DLD1 (cell line): ENCODE measurements around the gene TPM1.
"Not testable (repeated sequence)": the region's sequence is repeated elsewhere in the genome, so short reads cannot be mapped to it uniquely, and the experiment has no call there.

Experiments used
- in situ Hi-C: cut with HindIII; loops from 2 replicates; pipeline ENCODE4 v1.10.0; 2017; ENCODE audit warnings: low sequenced_read_pairs

The TPM1 gene

DNA sequence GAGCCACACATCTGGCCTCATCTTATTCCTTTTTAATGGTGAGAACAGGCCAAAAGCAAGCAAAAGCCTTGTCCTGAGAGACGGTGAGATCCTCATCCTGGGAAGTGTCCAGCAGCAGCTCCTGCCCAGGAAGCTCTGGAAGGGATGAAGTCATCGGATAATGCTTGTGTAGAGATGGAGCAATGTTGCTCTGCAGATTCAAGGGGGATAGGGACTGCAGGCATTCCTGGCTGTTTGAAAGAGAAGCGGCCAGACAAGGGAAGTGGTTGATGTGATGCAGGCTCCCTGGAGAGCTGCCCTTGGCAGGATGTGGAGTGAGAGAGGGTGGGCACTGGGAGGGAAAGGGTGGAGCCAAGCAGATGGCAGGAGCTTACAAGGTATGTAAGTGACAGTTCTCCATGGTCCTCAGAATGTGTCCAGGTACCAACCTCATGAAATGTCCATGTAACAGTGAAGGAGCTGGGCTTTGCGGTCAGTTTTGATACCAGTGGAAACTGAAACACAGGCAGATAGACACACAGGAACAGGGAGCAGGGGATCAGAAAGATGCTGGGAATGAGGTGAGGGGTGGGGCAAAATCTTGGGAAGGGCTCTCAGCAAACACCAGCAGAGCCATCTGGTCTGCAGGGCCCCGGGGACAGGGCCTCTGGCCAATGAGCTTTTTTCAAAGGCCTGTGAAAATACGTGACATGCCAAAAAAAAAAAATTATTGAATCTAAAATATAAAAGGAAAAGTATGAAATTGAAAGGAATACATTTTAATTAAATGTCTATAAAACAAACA, 46.9 kb downstream of the TPM1 start:
- in situ Hi-C loops, result no loop called here

DNA sequence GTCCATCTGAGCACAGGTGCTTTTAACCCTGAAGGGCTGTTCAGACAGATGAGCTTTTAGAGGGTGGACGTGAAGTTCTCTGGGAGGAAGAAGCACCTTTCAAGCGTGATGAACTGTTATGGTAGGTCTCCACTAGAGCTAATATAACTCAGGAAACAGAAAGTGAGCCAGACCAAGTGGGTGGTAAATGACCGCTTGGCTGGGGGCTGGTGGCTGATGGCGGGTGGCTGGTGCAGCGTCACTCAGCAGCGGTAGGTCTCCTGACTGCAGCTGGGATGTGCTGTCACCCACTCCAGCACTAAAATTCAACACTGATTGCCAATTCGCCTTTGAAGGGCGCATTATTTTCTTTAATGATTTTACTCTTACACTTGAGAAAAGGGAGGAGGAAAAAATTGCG, 47.9 kb downstream of the TPM1 start:
- in situ Hi-C loops, result no loop called here

DNA sequence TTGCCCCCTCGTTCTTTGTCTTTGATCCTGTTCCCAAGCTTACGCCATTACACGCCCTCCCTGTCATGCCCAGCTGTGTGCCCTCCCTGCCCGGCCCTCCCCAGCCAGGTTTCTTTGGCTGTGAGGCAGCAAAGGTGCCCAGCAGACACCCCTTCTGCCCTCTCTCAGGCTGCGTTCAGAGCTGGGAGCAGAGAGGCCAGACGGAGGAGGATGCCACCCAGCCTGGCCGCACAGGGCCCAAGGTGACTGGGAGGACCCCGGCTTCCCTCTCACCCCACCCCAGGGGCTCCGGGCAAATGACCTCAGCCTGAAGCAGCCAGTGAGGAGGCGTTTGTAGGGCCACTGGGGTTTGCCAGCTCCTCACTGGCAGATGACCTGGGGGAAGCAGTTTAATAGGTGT, 48.3 kb downstream of the TPM1 start:
- in situ Hi-C loops, result no loop called here

DNA sequence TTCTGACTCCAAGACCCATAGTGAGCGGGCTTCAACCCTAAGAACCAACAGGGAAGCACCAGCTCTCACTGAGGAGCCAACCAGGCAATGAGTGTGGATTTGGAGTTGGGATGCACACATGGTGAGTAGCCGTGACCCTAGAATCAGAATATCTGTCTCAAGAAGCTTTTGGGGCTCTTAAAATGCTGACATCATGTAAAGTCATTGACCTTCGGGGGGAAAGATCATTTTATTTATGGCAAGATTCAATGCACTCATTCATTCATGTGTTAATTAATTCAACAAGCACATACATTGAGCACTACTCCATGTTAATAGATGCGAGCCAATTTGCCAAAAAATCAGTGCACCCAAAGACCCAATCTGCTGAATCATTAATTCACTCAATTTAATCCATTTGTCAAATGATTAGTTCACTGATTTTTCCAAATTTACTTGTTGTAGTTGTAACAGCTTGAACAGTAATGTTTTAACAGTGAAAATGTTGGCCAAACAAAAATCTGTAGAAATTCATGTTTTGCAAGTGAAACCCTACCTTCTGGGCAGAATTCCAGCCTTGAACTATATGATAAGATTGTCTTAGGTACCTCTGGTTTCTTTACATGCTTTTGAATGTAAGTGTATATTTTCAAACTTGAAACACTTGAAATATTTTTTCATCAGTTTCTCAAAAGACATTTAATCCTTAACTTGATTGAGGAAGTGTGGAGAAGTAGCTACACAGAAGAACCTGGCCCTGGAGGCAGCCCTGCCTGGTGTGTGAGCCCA, 49.3 kb downstream of the TPM1 start:
- in situ Hi-C loops, result no loop called here

DNA sequence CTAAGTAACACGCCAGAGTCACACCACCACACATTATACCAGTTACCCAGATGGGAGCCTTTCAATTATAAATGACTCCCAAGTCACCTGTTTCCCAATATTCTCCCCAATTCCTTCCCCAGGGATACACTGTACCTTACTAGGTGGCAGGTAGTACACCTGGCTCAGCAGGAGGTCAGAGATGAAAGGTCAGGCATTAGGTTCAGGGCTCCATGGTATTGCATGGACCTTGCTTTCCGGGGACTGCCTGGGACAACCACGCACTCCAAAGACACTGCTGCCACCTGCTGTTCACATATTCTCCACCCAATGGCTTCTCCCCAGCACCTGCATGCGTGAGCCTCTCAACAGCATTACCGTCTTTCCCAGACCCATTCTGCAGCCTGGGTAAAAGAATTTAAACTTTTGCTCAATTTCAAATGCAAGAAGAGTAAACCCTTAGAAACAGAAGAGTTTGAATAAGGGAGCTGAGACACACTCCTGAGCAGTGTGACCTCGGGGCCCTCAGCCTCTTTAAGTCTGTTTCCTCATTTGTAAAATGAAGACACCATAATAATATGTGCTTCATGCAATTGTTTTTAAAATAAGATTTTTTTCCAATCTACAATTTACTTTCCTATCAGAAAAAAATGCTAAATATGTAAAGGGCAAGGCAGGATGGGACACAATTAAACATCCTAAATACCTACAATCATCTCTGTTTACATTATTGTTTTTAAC, 51.1 kb downstream of the TPM1 start:
- in situ Hi-C loops, result no loop called here

DNA sequence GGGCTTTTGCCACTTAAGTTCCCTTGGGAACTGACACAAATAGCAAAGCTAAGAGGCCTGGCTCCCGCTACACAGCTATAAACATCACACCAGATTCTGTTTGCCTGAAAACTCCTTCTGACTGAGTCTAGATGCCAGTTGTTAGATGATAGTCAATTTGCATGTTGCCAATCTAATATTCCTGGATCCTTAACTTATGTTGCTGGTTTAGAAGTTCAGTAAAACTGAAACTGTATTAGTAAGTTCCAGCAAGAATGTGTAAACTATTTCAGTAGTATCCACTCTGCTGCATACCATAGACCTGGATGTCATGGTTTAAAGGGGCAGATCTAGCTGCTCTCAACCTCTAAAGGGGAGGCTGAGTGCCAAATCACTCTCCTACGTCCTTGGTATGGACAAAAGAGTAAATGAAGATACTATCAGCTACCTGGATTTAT, 52.0 kb downstream of the TPM1 start:
- in situ Hi-C loops, result no loop called here

DNA sequence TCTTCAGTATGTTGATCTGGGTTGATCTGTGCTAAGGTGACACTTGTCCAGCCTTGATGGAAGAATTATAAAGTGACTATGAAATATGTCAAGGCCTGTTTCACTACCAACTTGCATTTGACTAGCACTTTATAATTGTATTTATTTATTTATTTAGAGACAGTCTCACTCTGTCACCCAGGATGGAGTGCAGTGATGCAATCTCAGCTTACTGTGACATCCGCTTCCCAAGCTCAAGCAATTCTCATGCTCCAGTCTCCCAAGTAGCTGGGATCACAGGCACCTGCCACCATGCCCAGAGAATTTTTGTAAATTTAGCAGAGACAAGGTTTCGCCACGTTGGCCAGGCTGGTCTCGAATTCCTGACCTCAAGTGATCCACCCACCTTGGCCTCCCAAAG, 53.6 kb downstream of the TPM1 start:
- in situ Hi-C loops, result no loop called here

DNA sequence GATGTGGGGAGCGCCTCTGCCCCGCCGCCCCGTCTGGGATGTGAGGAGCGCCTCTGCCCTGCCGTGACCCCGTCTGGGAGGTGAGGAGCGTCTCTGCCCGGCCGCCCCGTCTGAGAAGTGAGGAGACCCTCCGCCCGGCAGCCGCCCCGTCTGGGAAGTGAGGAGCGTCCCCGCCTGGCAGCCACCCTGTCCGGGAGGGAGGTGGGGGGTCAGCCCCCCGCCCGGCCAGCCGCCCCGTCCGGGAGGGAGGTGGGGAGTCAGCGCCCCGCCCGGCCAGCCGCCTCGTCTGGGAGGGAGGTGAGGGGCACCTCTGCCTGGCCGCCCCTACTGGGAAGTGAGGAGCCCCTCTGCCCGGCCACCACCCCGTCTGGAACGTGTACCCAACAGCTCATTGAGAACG, 56.4 kb downstream of the TPM1 start:
- in situ Hi-C loops, result not testable (repeated sequence)

DNA sequence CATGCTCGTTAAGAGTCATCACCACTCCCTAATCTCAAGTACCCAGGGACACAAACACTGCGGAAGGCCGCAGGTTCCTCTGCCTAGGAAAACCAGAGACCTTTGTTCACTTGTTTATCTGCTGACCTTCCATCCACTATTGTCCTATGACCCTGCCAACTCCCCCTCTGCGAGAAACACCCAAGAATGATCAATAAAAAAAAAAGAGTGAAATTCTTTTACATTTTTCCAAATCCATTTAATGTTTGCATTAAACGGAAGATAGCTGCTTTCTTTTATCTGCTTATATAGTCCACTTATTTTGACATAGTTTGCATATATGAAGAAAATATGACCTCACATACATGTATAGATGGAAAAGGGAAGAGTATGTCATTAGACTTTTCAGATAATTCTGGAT, 57.0 kb downstream of the TPM1 start:
- in situ Hi-C loops, result not testable (repeated sequence)

DNA sequence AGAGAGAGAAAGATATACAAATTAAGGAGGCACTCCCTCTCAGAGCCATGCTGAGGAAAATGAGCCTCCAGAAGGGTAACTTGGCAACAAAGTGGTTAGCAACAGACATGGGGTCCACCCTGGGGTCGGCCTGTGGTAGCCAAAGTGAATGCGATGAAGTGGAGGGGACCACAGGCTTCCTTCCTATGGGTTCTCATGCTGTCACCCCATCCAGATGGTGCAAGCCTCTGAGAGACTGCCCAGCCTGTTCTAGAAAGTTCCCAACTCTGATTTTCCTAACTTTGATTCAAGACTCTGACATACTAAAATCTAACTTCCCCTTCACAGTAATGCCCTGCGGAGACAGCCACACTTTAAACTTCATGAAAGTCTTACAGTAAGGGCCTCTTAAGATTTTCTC, 60.9 kb downstream of the TPM1 start:
- in situ Hi-C loops, result no loop called here

DNA sequence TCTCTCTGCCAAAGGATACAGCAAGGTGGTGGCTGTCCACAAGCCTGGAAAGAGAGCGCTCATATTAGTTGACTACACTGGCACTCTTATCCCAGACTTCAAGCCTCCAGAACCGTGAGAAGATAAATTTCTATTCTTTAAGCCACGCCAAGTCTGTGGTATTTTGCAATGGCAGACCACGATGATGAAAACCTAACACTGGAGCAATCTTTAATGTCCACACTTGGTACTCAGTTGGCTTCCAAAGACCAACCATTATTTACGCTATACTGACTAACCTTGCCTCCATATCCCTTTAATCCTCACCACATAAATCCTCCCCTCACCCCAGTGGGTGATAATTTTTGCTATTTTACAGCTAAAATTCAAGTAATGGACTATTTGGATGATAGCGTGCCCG, 62.2 kb downstream of the TPM1 start:
- in situ Hi-C loops, result no loop called here

DNA sequence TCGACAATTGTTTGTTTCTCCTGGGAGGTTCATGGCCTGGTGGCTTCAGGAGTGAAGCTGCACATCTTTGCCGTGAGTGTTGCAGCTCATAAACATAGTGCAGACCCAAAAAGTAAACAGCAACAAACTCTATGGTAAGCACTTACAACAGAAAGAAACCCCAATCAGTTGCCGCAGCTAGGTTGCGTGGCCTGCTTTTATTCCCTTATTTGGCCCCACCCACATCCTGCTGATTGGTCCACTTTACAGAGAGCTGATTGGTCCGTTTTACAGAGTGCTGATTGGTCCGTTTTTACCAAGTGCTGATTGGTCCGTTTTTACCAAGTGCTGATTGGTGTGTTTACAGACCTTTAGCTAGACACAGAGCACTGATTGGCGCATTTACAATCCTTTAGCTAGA, 62.8 kb downstream of the TPM1 start:
- in situ Hi-C loops, result not testable (repeated sequence)

DNA sequence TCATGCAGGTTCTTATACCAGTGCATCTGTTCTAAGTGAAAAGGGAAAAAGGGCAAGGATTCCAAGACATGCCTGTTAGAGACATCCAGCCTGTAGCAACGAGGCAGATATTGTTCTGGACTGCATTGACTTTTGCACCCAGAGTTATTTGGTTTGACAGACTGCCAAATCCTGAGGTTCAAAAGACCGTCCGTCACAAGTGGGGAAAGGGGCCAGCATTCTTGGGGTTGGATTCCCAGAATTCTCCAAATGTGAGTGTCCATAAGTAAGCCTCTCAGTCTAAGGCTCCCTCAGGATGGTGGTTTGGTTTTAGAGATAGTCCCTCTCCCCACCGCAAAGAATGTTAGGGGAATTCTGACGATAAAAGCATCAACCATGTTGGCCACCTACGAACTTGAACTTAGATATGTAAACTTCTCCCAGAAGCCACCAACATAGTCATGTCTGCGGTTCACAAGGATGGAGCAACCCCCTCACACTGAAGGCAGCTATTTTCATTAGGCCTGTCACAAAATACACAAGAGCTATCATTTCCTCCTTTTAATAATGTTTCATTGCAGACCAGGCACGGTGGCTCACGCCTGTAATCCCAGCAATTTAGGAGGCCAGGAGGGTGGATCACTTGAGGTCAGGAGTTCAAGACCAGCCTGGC, 65.5 kb downstream of the TPM1 start:
- in situ Hi-C loops, result no loop called here

DNA sequence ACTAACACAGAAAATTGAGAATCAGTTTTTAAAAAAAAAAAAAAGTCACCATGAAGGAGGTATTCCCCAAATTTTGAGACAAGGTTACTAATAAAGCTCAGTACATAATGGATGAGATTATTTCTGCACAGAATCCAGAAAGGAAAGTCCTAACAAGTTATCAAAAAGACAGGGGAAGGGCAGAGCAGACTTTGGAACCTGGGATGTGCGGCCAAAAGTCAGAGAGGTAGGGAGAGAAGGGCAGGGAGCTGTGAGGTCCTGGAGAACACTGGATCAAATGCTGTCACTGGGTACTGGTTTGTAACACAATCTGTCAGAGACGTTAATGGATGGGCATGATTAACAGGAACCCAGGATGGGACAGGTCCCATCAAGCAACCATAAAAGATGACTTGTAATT, 67.0 kb downstream of the TPM1 start:
- in situ Hi-C loops, result no loop called here

DNA sequence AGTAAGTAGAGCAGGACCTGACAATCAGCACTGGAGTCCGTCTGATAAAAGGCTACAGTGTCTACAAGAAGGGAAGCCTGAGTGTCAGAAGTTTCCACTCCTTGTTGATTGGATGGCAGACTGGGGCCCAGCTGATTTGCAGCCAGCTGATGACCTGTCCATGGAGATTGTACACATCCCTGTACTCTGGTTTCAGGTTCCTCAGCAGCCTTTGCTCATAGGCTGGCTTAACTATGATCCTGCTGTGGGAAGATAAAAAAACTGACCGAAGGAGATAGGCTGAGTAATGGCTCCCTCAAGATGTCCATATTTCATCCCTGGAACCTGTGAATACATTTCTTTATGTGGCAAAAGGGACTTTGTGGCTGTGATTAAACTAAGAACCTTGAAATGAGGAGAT, 67.4 kb downstream of the TPM1 start:
- in situ Hi-C loops, result no loop called here

DNA sequence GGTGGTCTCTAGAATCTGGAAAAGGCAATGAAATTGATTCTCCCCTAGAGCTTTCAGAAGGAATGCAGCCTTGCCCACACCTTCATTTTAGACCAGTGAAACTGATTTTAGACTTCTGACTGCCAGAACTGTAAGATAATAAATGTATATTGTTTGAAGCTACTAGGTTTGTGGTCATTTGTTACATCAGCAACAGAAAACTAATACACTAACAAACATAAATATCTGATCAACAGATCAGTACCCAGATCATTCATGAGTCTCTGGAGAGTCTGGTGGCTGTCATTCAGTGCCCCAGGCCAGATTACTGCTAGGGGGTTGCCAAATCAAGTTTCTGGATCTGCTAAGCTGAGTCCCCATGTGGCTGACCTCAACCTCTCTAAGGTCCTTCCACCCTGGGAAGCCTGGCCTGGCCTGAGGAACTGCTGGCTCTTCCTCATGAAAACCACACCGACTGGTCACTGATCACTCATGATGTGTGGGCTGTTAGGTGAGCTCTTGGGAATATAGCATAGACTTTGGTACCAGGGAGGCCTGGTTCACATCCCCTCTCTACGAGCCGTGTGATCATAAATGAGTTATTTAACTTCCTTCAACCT, 68.0 kb downstream of the TPM1 start:
- in situ Hi-C loops, result no loop called here

DNA sequence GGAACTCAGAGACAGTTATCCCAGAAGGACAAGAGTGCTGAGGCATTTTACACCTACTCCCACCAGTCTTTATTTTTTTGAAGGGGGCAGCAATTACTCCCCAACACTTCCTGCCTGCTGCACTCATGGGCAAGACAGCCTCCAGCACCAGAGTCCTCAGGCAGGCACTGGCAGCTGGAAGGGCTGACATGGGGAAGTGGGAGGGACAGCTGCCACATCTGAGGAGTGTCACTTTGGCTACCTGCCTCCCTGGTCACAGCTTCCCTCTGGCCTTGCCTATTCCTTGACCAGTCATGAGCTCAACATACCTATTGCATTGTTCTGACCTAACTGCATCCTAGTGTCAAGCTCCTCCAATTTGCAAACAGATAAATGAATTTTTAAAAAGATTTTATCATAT, 68.9 kb downstream of the TPM1 start:
- in situ Hi-C loops, result no loop called here

DNA sequence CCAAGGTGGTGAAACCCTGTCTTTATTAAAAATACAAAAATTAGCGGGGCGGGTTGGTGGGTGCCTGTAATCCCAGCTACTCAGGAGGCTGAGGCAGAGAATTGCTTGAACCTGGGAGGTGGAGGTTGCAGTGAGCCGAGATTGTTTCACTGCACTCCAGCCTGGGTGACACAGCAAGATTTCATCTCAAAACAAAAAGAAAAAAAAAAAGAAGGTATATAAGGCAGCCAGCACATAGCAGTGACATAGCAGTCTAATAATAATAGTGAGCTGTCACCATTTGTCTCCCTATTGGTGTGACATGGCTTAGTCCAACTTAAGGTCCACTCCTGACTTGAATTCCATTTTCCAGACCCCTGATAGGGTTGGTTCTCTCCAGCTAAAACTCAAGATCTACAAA, 70.3 kb downstream of the TPM1 start:
- in situ Hi-C loops, result no loop called here

DNA sequence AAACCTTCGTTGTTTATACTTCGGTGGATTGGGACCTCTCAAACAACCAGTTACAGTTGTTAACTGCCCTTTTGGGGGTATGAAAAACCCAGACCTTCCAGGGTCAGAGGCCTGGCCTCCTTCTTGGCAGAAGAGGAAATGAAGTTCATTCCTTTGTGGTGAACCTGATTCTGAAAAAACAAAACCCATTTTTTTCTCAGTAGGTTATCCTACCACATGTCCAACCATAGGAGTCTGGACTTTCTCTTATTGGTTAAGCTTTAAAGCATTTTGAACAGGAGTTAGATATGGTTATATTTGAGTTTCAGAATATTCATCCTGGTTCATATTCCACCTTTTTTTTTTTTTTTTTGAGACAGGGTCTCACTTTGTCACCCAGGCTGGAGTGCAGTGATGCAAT, 71.9 kb downstream of the TPM1 start:
- in situ Hi-C loops, result no loop called here
